ENCODE data around the gene TMPO.

GRCh38 chr12:98485792-98486340 lies 29.5 kb upstream of the TMPO start:
- TF ChIP-seq CTBP1 (IDR thresholded peaks at IDR 0.05; ENCODE audit: borderline replicate concordance), result no peak
- TF ChIP-seq SUZ12 (IDR thresholded peaks at IDR 0.05), result no peak
- TF ChIP-seq ELF4 (IDR thresholded peaks at IDR 0.05), result no peak
